IMR-90 (cell line): ENCODE measurements around the gene MMAB. TPM values are rescaled to one million over a fixed set of nuclear protein-coding genes. Genes with fewer than 3 reads are reported as not detected.

ENCODE experiments used
- ATAC-seq: fragments of 200-7000 bp; cut with Tn5 transposase; 2 replicates; pipeline ENCODE4 v1.9.1; 2020; ENCODE audit warnings: low read depth, mild to moderate bottlenecking, moderate library complexity
- BruUV-seq: library from RNA; stranded (reverse); fragments of 400-500 nt; replicated peaks from 2 replicates; lab custom pipeline; 2021; lab: Mats Ljungman, UMichigan
- CTCF ChIA-PET: fragments of 300-600 bp; formaldehyde crosslinking; extraction: SDS; loops from one replicate; lab custom pipeline; 2021; ENCODE audit warnings: antibody characterized with exemption; lab: Yijun Ruan, JAX
- POLR2A ChIA-PET: fragments of 300-600 bp; sonication (Branson Sonifier 250); formaldehyde crosslinking; loops from one replicate; lab custom pipeline; 2022; ENCODE audit warnings: antibody characterized with exemption; ENCODE audit not compliant: unreplicated experiment; lab: Charles Lee
- DNase-seq: peaks from one replicate; pipeline ENCODE4 v3.0.0; 2013
- H2AFZ ChIP-seq: replicated peaks from 2 replicates; pipeline ENCODE3; 2013; ENCODE audit warnings: low read length, mild to moderate bottlenecking; ENCODE audit not compliant: poor library complexity
- H2AK5ac ChIP-seq: 2 replicates; pipeline ENCODE4 v1.6.1; 2013; ENCODE audit warnings: low read depth, low read length, inconsistent platforms
- H2AK9ac ChIP-seq: replicated peaks from 2 replicates; pipeline ENCODE3; 2013; ENCODE audit warnings: mild to moderate bottlenecking, low read depth, low read length, moderate library complexity; ENCODE audit not compliant: poor library complexity
- H2BK120ac ChIP-seq: 2 replicates; pipeline ENCODE4 v1.6.1; 2013; ENCODE audit warnings: low read depth, low read length, inconsistent platforms
- H2BK15ac ChIP-seq: 3 replicates; pipeline ENCODE4 v1.6.1; 2013; ENCODE audit warnings: low read depth, low read length, inconsistent platforms
- H2BK20ac ChIP-seq: 2 replicates; pipeline ENCODE4 v1.6.1; 2013; ENCODE audit warnings: low read depth, mild to moderate bottlenecking, inconsistent platforms, low read length, moderate library complexity
- H2BK5ac ChIP-seq: 2 replicates; pipeline ENCODE4 v1.6.1; 2013; ENCODE audit warnings: mild to moderate bottlenecking, low read depth, low read length, inconsistent platforms; ENCODE audit not compliant: poor library complexity, severe bottlenecking
- H3K14ac ChIP-seq: replicated peaks from 2 replicates; pipeline ENCODE4 v1.6.1; 2013; ENCODE audit warnings: low read depth, low read length, inconsistent platforms
- H3K18ac ChIP-seq: 2 replicates; pipeline ENCODE4 v1.6.1; 2013; ENCODE audit warnings: low read depth, low read length, control low read depth
- H3K23ac ChIP-seq: 2 replicates; pipeline ENCODE4 v1.6.1; 2013; ENCODE audit warnings: low read depth, low read length, inconsistent platforms
- H3K27ac ChIP-seq: 2 replicates; pipeline ENCODE4 v1.5.1; 2013; ENCODE audit warnings: mild to moderate bottlenecking, control low read depth, low read length; ENCODE audit not compliant: insufficient read depth
- H3K27me3 ChIP-seq: 2 replicates; pipeline ENCODE4 v1.6.1; 2013; ENCODE audit warnings: low read length; ENCODE audit not compliant: control insufficient read depth, insufficient read depth
- H3K36me3 ChIP-seq: 2 replicates; pipeline ENCODE4 v1.6.1; 2013; ENCODE audit warnings: low read length, mixed read lengths; ENCODE audit not compliant: control insufficient read depth, insufficient read depth
- H3K4ac ChIP-seq: 2 replicates; pipeline ENCODE4 v1.6.1; 2013; ENCODE audit warnings: low read depth, low read length, inconsistent platforms
- H3K4me1 ChIP-seq: 2 replicates; pipeline ENCODE4 v1.6.1; 2013; ENCODE audit warnings: low read length, mixed read lengths; ENCODE audit not compliant: control insufficient read depth, insufficient read depth
- H3K4me2 ChIP-seq: 2 replicates; pipeline ENCODE4 v1.6.1; 2013; ENCODE audit warnings: low read depth, mild to moderate bottlenecking, control low read depth, low read length, moderate library complexity
- H3K4me3 ChIP-seq: 2 replicates; pipeline ENCODE4 v1.5.1; 2013; ENCODE audit warnings: low read depth, mild to moderate bottlenecking, control low read depth, low read length, moderate library complexity; ENCODE audit not compliant: insufficient read depth
- H3K56ac ChIP-seq: 2 replicates; pipeline ENCODE4 v1.6.1; 2013; ENCODE audit warnings: low read length, inconsistent platforms; ENCODE audit not compliant: insufficient read depth; ENCODE audit errors: extremely low read depth
- H3K79me1 ChIP-seq, 2 experiments: 2 replicates each; pipeline ENCODE4 v1.6.1; 2013; ENCODE audit warnings: low read length in 2 of 2, inconsistent platforms in 1 of 2, low read depth in 1 of 2
- H3K9ac ChIP-seq: 2 replicates; pipeline ENCODE4 v1.6.1; 2013; ENCODE audit warnings: low read depth, low read length, control low read depth
- H3K9me1 ChIP-seq: 2 replicates; pipeline ENCODE4 v1.6.1; 2013; ENCODE audit warnings: low read length, inconsistent platforms; ENCODE audit not compliant: insufficient read depth
- H3K9me3 ChIP-seq: 2 replicates; pipeline ENCODE4 v1.6.1; 2013; ENCODE audit warnings: low read length; ENCODE audit not compliant: control insufficient read depth, insufficient read depth
- H4K20me1 ChIP-seq: 2 replicates; pipeline ENCODE4 v1.6.1; 2013; ENCODE audit warnings: low read length, inconsistent platforms; ENCODE audit not compliant: insufficient read depth
- H4K5ac ChIP-seq: 2 replicates; pipeline ENCODE4 v1.6.1; 2013; ENCODE audit warnings: mild to moderate bottlenecking, low read depth, low read length, control low read depth
- H4K8ac ChIP-seq, 2 experiments: 2 replicates each; pipeline ENCODE4 v1.6.1; 2013; ENCODE audit warnings: low read depth in 2 of 2, low read length in 2 of 2, control low read depth in 1 of 2, inconsistent platforms in 1 of 2
- H4K91ac ChIP-seq: 2 replicates; pipeline ENCODE4 v1.6.1; 2013; ENCODE audit warnings: low read depth, low read length, inconsistent platforms; ENCODE audit not compliant: insufficient read depth
- BHLHE40 ChIP-seq: fragments of 150-350 bp; IDR thresholded peaks from 2 replicates; pipeline ENCODE4 v1.6.1; 2016; ENCODE audit warnings: mild to moderate bottlenecking, low read depth, low read length
- POLR2A ChIP-seq: IDR thresholded peaks from 2 replicates; pipeline ENCODE4 v1.6.1; 2012; ENCODE audit warnings: mild to moderate bottlenecking, low read depth, low read length
- SMC3 ChIP-seq: fragments of 150-350 bp; IDR thresholded peaks from 2 replicates; pipeline ENCODE4 v1.6.1; 2016; ENCODE audit warnings: low read depth, mild to moderate bottlenecking, antibody characterized with exemption, low read length, moderate library complexity
- WGBS, 2 experiments: methylation state at CpG; one replicate each; pipeline versions ENCODE4 v1.1.5 to v1.1.7; 2013; ENCODE audit warnings: missing lambda C conversion rate in 2 of 2; ENCODE audit not compliant: insufficient read length in 1 of 2; ENCODE audit errors: extremely low coverage in 2 of 2; 5-methylcytosine and 5-hydroxymethylcytosine counted together
- dilution Hi-C: fragments of 300-500 bp; cut with HindIII; formaldehyde crosslinking; loops from one replicate; pipeline ENCODE4 v1.14.3; 2018; ENCODE audit warnings: low sequenced_read_pairs; ENCODE audit not compliant: unreplicated experiment
- in situ Hi-C: fragments of 300-500 bp; cut with MboI; formaldehyde crosslinking; loops from 3 replicates; pipeline ENCODE4 v1.14.3; 2019; ENCODE audit warnings: low sequenced_read_pairs, inconsistent platforms, mixed read lengths
- intact Hi-C: fragments of 100-400 bp; cut with micrococcal nuclease; formaldehyde crosslinking; loops from 2 replicates; pipeline ENCODE4 v1.10.0; 2022
- polyA plus RNA-seq, 3 experiments: library from polyadenylated mRNA; depleted of rRNA; stranded (reverse); fragments of >200 nt; gene quantifications; 2 replicates each; pipeline ENCODE4 v1.2.3, GENCODE V29; 2012; ENCODE audit warnings: low replicate concordance in 1 of 3
- total RNA-seq: library from RNA; depleted of rRNA; stranded (reverse); fragments of >200 nt; gene quantifications from 2 replicates; pipeline ENCODE4 v1.2.3, GENCODE V29; 2012
- TF ChIP-seq, protein P1 (sequence below): fragments of 150-350 bp; IDR thresholded peaks from 2 replicates; pipeline ENCODE4 v1.6.1; 2016; ENCODE audit warnings: low read depth, mild to moderate bottlenecking, low read length, moderate library complexity, borderline replicate concordance

The MMAB gene
- total and polyA plus RNA-seq, 2 of the 4 experiments (the other 2 are of a cell fraction), result 16.5 to 16.9 TPM

DNA sequence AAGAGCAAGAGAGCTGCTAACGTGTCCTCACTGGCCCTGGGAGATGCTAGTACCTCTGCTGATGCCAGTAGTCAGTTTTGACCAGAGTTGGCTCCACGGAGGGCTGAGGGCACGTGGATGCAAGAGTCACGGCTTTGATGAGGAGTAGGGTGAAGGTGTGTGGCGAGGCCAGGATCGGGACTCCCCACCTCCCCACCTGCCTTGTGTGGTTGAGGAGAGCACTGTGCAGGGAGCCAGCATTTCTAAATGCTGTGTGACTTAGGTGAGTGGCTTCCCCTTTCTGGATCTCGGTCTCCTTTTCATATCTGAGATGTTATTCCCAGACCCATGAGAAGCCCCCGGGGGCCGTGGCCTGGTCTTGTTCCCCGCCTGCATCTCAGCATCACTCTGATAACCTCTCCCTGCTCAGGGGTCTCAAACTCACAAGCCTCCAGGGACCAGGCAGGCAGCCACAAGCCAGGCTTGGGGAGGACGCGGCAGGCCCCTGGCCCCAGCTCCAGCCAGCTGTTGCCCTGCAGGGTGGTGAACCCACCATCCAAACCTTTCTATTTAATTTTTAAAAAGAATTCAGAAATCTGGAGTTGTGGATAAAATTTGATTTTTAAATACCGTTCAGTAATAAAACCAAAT is 32.4 kb upstream of the MMAB start:
- Histone ChIP-seq H4K91ac (no peak overlapping the region), H4K8ac (no peak overlapping the region), H3K4me3 (no peak overlapping the region), H3K36me3 (no peaks in the 10 kb centered on the region), H2AFZ (peak overlapping the region; percentile 15), H4K5ac (no peak overlapping the region), H2BK15ac (no peak overlapping the region), H3K9me1 (no peaks in the 10 kb centered on the region), H3K23ac (no peak overlapping the region), H3K9me3 (no peaks in the 10 kb centered on the region; the same call in 1 of the 2 replicates), H2AK5ac (no peak overlapping the region), H2BK20ac (no peak overlapping the region), H3K4me2 (no peak overlapping the region), H2AK9ac (no peak overlapping the region), H2BK5ac (no peak overlapping the region), H3K4ac (no peak overlapping the region), H3K56ac (no peak overlapping the region), H3K18ac (no peak overlapping the region), H2BK120ac (no peak overlapping the region), H4K20me1 (no peaks in the 10 kb centered on the region), H3K4me1 (no peaks in the 10 kb centered on the region), H3K27me3 (peaks cover 50% of the 10 kb centered on the region), H3K9ac (no peak overlapping the region), H3K27ac (no peak overlapping the region), H3K79me1 (no peaks in the 10 kb centered on the region), H3K14ac (no peak overlapping the region)
- ChIA-PET POLR2A (no interaction called here), CTCF (interaction anchor here (1.0 kb wide), 1 partner anchor 8 kb away, joined by 3 read pairs; no protein-coding TSS in a partner anchor)
- TF ChIP-seq POLR2A (no peak), SMC3 (no peak), BHLHE40 (no peak)
- TF ChIP-seq, protein P1, sequence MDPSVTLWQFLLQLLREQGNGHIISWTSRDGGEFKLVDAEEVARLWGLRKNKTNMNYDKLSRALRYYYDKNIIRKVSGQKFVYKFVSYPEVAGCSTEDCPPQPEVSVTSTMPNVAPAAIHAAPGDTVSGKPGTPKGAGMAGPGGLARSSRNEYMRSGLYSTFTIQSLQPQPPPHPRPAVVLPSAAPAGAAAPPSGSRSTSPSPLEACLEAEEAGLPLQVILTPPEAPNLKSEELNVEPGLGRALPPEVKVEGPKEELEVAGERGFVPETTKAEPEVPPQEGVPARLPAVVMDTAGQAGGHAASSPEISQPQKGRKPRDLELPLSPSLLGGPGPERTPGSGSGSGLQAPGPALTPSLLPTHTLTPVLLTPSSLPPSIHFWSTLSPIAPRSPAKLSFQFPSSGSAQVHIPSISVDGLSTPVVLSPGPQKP, result no peak
- intact Hi-C loops, result no loop called here
- 75% methylated on average over 1 of the region's 13 CpGs; no CpG with 5 or more reads in 1 of the 2 experiments for WGBS, 2 experiments
- BruUV-seq, result no TSS peak
- ATAC-seq (no peak), DNase-seq (no peak)
- in situ Hi-C loops, result no loop called here
- dilution Hi-C loops, result no loop called here
